PC-9 (cell line): Measurements from ENCODE around the gene CABLES2. TPM values are rescaled to one million over a fixed set of nuclear protein-coding genes. Genes with fewer than 3 reads are reported as not detected.
"Not testable (repeated sequence)": the region's sequence is repeated elsewhere in the genome, so short reads cannot be mapped to it uniquely, and the experiment has no call there.

Experiments used
- BruUV-seq: library from RNA; stranded (reverse); fragments of 400-500 nt; replicated peaks from 2 replicates; lab custom pipeline; 2021; lab: Mats Ljungman, UMichigan
- CTCF ChIA-PET: fragments of 300-600 bp; sonication (Branson Sonifier 250); formaldehyde crosslinking; loops from one replicate; lab custom pipeline; 2022; ENCODE audit warnings: antibody characterized with exemption; lab: Charles Lee
- POLR2A ChIA-PET: fragments of 300-600 bp; sonication (Branson Sonifier 250); formaldehyde crosslinking; loops from one replicate; lab custom pipeline; 2022; ENCODE audit warnings: antibody characterized with exemption; ENCODE audit not compliant: unreplicated experiment; lab: Charles Lee
- DNase-seq, 2 experiments: peaks; one replicate each; pipeline versions ENCODE4 v3.0.0 to v3.0.0-alpha.2; 2015 to 2022; ENCODE audit warnings: mixed read lengths in 1 of 2
- H2AFZ ChIP-seq: fragments of 200-600 bp; sonication (generic); 2 replicates; pipeline ENCODE4 v1.8.1; 2017; ENCODE audit warnings: antibody characterized with exemption
- H3F3A ChIP-seq: fragments of 200-600 bp; sonication (generic); 2 replicates; pipeline ENCODE4 v1.8.1; 2017; ENCODE audit warnings: antibody characterized with exemption, mild to moderate bottlenecking, low read depth; ENCODE audit not compliant: insufficient read depth
- H3K27ac ChIP-seq: fragments of 200-600 bp; sonication (generic); 2 replicates; pipeline ENCODE4 v1.6.1; 2016; ENCODE audit warnings: mixed run types
- H3K27me3 ChIP-seq: fragments of 200-600 bp; sonication (generic); 2 replicates; pipeline ENCODE4 v1.6.1; 2016; ENCODE audit warnings: low read depth, mixed run types; ENCODE audit not compliant: insufficient read depth
- H3K36me3 ChIP-seq: fragments of 200-600 bp; sonication (generic); 2 replicates; pipeline ENCODE4 v1.6.1; 2016; ENCODE audit warnings: low read depth, mixed run types
- H3K4me1 ChIP-seq: fragments of 200-600 bp; sonication (generic); replicated peaks from 2 replicates; pipeline ENCODE4 v1.6.1; 2016; ENCODE audit warnings: mixed run types; ENCODE audit not compliant: insufficient read depth
- H3K4me2 ChIP-seq: fragments of 200-600 bp; sonication (generic); 2 replicates; pipeline ENCODE4 v1.6.1; 2017; ENCODE audit warnings: mixed run types
- H3K4me3 ChIP-seq: fragments of 200-600 bp; sonication (generic); 2 replicates; pipeline ENCODE4 v1.6.1; 2016; ENCODE audit warnings: mixed run types
- H3K79me2 ChIP-seq: fragments of 200-600 bp; sonication (generic); 2 replicates; pipeline ENCODE4 v1.6.1; 2017; ENCODE audit warnings: low read depth, mixed run types
- H3K9me2 ChIP-seq: fragments of 200-600 bp; sonication (generic); 2 replicates; pipeline ENCODE4 v1.8.1; 2017; ENCODE audit warnings: mild to moderate bottlenecking; ENCODE audit not compliant: insufficient read depth
- H3K9me3 ChIP-seq: fragments of 200-600 bp; sonication (generic); 2 replicates; pipeline ENCODE4 v1.8.1; 2016; ENCODE audit warnings: low read depth; ENCODE audit not compliant: insufficient read depth
- H4K20me1 ChIP-seq: fragments of 200-600 bp; sonication (generic); 2 replicates; pipeline ENCODE4 v1.8.1; 2017; ENCODE audit not compliant: insufficient read depth
- EZH2 ChIP-seq: fragments of 200-600 bp; sonication (generic); IDR thresholded peaks from 2 replicates; pipeline ENCODE4 v1.8.0; 2017; ENCODE audit warnings: antibody characterized with exemption, low read depth
- intact Hi-C: fragments of 100-400 bp; cut with micrococcal nuclease; formaldehyde crosslinking; loops from one replicate; pipeline ENCODE4 v1.10.0; 2022; ENCODE audit not compliant: unreplicated experiment
- total RNA-seq: library from RNA; stranded (reverse); gene quantifications from 2 replicates; pipeline ENCODE4 v1.2.3, GENCODE V29; 2021
- TF ChIP-seq, protein P1 (sequence below): fragments of 200-600 bp; sonication (generic); conservative IDR thresholded peaks from 2 replicates; pipeline ENCODE4 v1.6.1; 2017; ENCODE audit warnings: mixed run types, antibody characterized with exemption, mild to moderate bottlenecking, moderate library complexity

The CABLES2 gene
- total RNA-seq, 1 experiment from 2014 or later = 14.1 TPM

DNA sequence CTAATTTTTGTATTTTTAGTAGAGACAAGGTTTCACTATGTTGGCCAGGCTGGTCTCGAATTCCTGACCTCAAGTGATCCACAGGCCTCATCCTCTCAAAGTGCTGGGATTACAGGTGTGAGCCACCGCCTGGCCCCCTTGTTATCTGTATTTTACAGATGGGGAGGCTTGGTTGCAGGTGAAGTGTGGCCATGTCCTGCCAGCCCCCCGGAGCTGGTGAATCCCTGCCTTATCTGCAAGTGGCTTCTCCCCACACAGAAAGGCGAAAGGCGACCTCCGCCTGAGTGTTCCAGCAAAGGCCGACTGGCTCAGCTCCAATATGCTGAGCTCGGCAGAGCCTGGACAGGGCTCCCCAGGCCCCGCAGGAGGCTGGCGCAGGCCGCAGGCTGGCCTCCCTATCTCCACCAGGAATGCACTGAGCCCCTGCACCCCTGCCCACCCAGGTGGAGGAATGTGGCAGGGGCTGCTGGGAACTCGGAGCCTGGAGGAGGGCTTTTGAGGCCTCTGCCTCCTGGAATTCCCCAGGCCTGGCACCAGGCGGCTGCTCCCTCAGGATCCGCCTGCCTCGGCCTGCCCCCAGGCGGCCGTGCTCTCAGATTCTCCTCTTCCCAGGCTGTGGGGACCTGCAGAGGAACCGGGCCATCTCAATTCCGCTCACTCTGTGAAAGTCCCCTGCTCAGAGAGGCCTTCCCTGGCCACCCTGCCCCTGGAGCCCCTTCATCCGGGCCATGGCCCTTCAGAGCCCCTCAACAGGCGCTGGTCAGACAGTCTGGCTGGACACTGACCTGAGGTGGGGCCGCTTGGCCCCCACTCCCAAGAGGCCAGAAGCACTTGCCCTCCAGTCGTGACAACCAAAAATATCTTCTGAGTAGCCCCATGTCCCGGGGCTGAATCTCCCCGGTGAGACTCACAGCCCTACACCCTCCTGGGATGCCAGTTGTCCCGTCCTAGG, 30.7 kb downstream of the CABLES2 start:
- ChIA-PET CTCF (no interaction called here), POLR2A (no interaction called here)

DNA sequence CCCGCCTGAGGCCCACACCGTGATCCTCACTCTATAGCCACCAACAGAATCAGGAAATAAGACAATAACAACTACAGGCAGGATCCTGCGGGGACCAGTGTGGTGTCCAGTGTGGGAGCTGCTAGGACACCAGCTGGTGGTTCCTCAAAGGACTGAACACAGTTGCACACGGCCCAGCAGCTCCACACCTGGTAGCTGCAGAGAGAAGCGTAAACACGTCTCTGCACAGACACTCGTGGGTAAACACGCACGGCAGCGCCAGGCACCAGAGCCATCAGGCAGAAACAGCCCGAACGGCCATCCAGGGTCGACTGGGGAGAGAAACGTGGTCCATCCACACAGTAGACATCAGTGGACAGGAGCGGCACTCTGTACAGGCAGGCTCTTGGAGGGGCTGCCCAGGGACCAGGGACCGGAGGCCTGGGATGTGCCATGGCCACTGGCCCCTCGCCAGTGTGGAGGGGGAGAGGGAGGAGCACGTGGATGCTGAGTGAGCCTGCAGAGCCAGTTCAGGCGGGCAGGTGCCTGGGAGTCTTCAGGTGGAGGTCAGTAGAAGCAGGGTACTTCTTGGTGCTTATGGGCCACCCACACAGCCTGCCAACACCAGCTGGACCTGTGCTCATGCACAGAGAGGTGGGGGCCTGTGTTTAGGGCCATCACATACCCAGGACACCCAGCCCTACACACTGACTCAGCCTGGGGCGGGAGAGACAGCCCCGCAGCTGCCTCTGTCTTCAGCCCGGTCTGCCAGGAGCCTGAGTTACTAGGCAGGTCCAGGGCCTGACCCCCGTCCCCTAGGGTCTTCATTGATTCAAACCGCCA, 32.5 kb downstream of the CABLES2 start:
- no peak for DNase-seq
- no peaks in the 10 kb centered on the region for H4K20me1 ChIP-seq
- H3K4me3 ChIP-seq = no peak overlapping the region
- no peak overlapping the region for H3K4me2 ChIP-seq
- H3F3A ChIP-seq = peaks cover 24% of the 10 kb centered on the region
- no TSS peak for BruUV-seq
- no peaks in the 10 kb centered on the region for H3K79me2 ChIP-seq
- no peaks in the 10 kb centered on the region for H3K9me2 ChIP-seq
- TF ChIP-seq, protein P1, sequence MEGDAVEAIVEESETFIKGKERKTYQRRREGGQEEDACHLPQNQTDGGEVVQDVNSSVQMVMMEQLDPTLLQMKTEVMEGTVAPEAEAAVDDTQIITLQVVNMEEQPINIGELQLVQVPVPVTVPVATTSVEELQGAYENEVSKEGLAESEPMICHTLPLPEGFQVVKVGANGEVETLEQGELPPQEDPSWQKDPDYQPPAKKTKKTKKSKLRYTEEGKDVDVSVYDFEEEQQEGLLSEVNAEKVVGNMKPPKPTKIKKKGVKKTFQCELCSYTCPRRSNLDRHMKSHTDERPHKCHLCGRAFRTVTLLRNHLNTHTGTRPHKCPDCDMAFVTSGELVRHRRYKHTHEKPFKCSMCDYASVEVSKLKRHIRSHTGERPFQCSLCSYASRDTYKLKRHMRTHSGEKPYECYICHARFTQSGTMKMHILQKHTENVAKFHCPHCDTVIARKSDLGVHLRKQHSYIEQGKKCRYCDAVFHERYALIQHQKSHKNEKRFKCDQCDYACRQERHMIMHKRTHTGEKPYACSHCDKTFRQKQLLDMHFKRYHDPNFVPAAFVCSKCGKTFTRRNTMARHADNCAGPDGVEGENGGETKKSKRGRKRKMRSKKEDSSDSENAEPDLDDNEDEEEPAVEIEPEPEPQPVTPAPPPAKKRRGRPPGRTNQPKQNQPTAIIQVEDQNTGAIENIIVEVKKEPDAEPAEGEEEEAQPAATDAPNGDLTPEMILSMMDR = no peak
- no peak for TF ChIP-seq EZH2
- no peak overlapping the region for H2AFZ ChIP-seq
- H3K4me1 ChIP-seq = peaks cover 20% of the 10 kb centered on the region
- H3K27ac ChIP-seq = no peak overlapping the region
- no peaks in the 10 kb centered on the region for H3K27me3 ChIP-seq
- H3K36me3 ChIP-seq = no peaks in the 10 kb centered on the region
- POLR2A ChIA-PET = no interaction called here
- H3K9me3 ChIP-seq = no peaks in the 10 kb centered on the region
- intact Hi-C loops = no loop called here
- CTCF ChIA-PET = interaction anchor here (0.5 kb wide), 1 partner anchor 309 kb away, joined by 4 read pairs; the partner anchor contains the start of gene TAF4

More for the DNA sequence above, 30.7 kb downstream of the CABLES2 start:
- no peaks in the 10 kb centered on the region for H3K9me3 ChIP-seq
- no peaks in the 10 kb centered on the region for H4K20me1 ChIP-seq
- H3K27ac ChIP-seq = no peak overlapping the region
- no peak overlapping the region for H3K4me2 ChIP-seq
- peak in 1 of 2 experiments; percentile 54 for DNase-seq
- peaks cover 15% of the 10 kb centered on the region for H3K4me1 ChIP-seq
- no peaks in the 10 kb centered on the region for H3K9me2 ChIP-seq
- H3K4me3 ChIP-seq = no peak overlapping the region
- no peaks in the 10 kb centered on the region for H3K79me2 ChIP-seq
- no peaks in the 10 kb centered on the region for H3K36me3 ChIP-seq
- H3K27me3 ChIP-seq = no peaks in the 10 kb centered on the region
- TF ChIP-seq EZH2 = no peak
- TF ChIP-seq, protein P1 = no peak
- H3F3A ChIP-seq = peaks cover 14% of the 10 kb centered on the region; the same call in 1 of the 2 replicates
- BruUV-seq = no TSS peak
- intact Hi-C loops = no loop called here
- no peak overlapping the region for H2AFZ ChIP-seq

DNA sequence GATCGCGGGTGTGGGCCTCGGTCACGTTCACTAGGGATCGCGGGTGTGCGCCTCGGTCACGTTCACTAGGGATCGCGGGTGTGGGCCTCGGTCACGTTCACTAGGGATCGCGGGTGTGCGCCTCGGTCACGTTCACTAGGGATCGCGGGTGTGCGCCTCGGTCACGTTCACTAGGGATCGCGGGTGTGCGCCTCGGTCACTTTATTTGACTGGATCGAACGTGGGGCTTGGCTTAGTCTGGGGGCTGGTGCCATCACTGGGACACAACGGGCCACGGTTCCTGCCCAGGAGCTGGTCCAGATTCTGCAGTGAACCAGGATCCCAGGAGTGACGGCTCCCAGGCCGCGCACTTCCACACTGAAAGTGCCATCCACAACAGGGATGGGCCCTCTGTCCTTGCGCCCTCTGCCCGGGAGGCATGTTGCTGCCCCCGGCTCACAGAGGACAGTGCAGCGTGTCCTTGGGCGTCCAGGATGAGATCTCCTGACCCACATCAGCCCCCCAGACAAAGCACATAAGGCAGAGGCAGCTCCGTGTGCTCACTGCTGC, 33.4 kb downstream of the CABLES2 start:
- H3K4me3 ChIP-seq, H3K9me3 ChIP-seq, POLR2A ChIA-PET, H3K9me2 ChIP-seq, CTCF ChIA-PET, H3K4me2 ChIP-seq, DNase-seq, H3K36me3 ChIP-seq, H3K79me2 ChIP-seq, H3K27me3 ChIP-seq, H3K27ac ChIP-seq, intact Hi-C loops, H4K20me1 ChIP-seq, BruUV-seq, H2AFZ ChIP-seq: not testable (repeated sequence)
- Histone ChIP-seq H3K4me1 (peaks cover 29% of the 10 kb centered on the region), H3F3A (peaks cover 28% of the 10 kb centered on the region)
